NCI-H1417 (cell line): ENCODE measurements around the gene MAJIN.

ENCODE experiments used
- DNase-seq, 3 experiments: peaks; one replicate each; lab custom pipeline; 2025; lab: John Stamatoyannopoulos, UW

MAJIN gene

GRCh38 chr11:64932324-64932723, 39.6 kb downstream of the MAJIN start:
- no peak for DNase-seq

GRCh38 chr11:64931290-64931689, 40.6 kb downstream of the MAJIN start:
- no peak for DNase-seq

- no peak for DNase-seq
Measured at GRCh38 chr11:64930340-64930739, 41.6 kb downstream of the MAJIN start.

GRCh38 chr11:64929625-64930024, 42.3 kb downstream of the MAJIN start:
- no peak for DNase-seq

- DNase-seq: no peak
Measured at GRCh38 chr11:64928957-64929356, 43.0 kb downstream of the MAJIN start.

- no peak for DNase-seq
Measured at GRCh38 chr11:64926689-64927088, 45.2 kb downstream of the MAJIN start.

GRCh38 chr11:64925536-64926436, 46.1 kb downstream of the MAJIN start:
- no peak for DNase-seq

- peak in 2 of 3 experiments; percentile 34 to 36 for DNase-seq
Measured at GRCh38 chr11:64924910-64925284, 47.0 kb downstream of the MAJIN start.

GRCh38 chr11:64923944-64924909, 47.7 kb downstream of the MAJIN start, which contains the start of gene PPP2R5B:
Gene PPP2R5B (plus strand): TSS chr11:64924689. CDS start chr11:64925735, 1,046 bp downstream.
- DNase-seq: peak; percentile 85 to 91 (median 88)

- DNase-seq: no peak
Measured at GRCh38 chr11:64923151-64923661, 48.7 kb downstream of the MAJIN start.

GRCh38 chr11:64921384-64921783, 50.5 kb downstream of the MAJIN start:
- no peak for DNase-seq

GRCh38 chr11:64920124-64920523, 51.8 kb downstream of the MAJIN start:
- DNase-seq: no peak

- no peak for DNase-seq
Measured at GRCh38 chr11:64919627-64920026, 52.3 kb downstream of the MAJIN start.

GRCh38 chr11:64918017-64918416, 53.9 kb downstream of the MAJIN start:
- DNase-seq: peak in 1 of 3 experiments; percentile 51

GRCh38 chr11:64917663-64917995, 54.3 kb downstream of the MAJIN start:
- no peak for DNase-seq

GRCh38 chr11:64916775-64917662, 54.9 kb downstream of the MAJIN start, which contains the start of gene ATG2A:
Gene ATG2A (minus strand): TSS chr11:64917209. CDS start chr11:64917135, 74 bp downstream.
- DNase-seq: peak; percentile 99 to 100 (median 99)

GRCh38 chr11:64916040-64916774, 55.7 kb downstream of the MAJIN start:
- DNase-seq: peak in 2 of 3 experiments; percentile 33 to 59

- no peak for DNase-seq
Measured at GRCh38 chr11:64915376-64915887, 56.5 kb downstream of the MAJIN start.

GRCh38 chr11:64914123-64914522, 57.8 kb downstream of the MAJIN start:
- DNase-seq: no peak

- DNase-seq: no peak
Measured at GRCh38 chr11:64913171-64913727, 58.7 kb downstream of the MAJIN start.
